ENCODE results near the gene CSNK2A3. TPM values are rescaled to one million over a fixed set of nuclear protein-coding genes. Genes with fewer than 3 reads are reported as not detected.
A peak's percentile ranks its signal among the peaks of the same experiment; 100 is the strongest.

CSNK2A3 gene
- total RNA-seq, 1 experiment from 2014 or later = 2.0 TPM

DNA sequence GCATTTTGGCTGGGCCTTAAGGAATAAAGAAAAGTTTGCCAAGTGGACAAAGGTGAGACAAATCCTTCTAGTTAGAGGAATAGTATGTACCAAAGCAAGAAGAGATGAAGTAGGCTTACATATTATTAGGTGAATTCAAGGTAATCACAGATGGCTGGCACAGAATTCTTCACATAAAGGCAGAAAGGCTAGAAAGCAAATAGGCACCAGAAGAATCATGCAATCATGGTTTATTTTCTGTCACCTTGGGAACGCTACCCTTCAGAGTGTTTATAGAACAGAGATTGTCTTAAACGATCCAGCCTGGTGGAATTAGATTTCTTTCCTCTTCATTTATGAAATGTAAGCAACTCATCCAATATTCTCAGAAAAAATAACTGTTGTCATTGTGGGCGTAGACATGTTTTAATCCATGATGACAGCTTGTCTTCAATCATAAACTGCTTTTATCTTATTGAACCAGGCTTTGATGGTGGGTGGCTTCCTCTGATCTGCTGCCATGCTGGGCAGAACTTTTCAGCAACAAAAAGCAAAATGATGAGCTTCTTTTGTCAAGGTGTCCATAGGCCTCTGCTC, 49.0 kb upstream of the CSNK2A3 start (continued):
- no peak for TF ChIP-seq REST (IDR thresholded peaks at IDR 0.05; ENCODE audit: low read depth)
- no peak for TF ChIP-seq EZH2phosphoT487 (IDR thresholded peaks at IDR 0.05; ENCODE audit: borderline replicate concordance)

DNA sequence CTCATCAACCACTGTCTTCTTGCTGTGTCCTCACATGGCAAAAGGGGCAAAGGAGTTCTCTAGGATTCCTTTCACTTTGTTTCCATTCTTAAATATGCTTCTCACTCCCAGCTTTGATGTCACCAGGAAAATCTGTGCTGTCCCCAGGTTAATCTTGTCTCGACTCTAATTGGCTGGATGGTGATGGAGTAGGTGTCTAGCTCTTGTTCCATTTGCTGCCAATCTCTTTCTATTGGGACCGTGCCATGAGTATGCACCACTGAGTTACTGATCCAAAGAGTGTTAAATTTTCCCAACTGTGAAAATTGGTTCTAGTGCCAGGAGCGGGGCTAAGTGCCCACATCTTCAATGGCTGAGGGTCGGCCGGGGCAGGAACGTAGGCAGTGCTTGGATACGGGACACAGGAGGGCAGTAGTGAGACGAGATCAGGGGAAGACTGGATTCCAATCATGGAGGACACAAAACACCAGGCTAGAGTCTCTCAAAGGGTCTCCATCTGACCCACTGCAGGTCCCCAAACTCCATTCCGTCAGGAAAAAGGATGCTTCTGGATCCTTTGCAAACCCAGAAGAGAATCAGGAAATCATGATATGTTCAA, 47.7 kb upstream of the CSNK2A3 start:
- RAD21 ChIA-PET (ENCODE audit: low non-redundant PET in 1 of 2, low total read pairs in 2 of 2, uncharacterized antibody in 2 of 2, unreplicated experiment in 2 of 2) = no interaction called here
- Histone ChIP-seq H3K27ac (ENCODE audit: low read depth, low read length) (no peak overlapping the region), H3K4me1 (ENCODE audit: control insufficient read depth in 1 of 2, insufficient read depth in 2 of 2, low read length in 2 of 2) (no peaks in the 10 kb centered on the region), H3K4me3 (replicated peaks in 1 of 2; ENCODE audit: low read depth in 1 of 2, low read length in 2 of 2) (no peak overlapping the region), H3K36me3 (ENCODE audit: control insufficient read depth in 1 of 2, insufficient read depth in 2 of 2, low read length in 2 of 2) (no peaks in the 10 kb centered on the region), H3K9me3 (ENCODE audit: control insufficient read depth in 1 of 2, insufficient read depth in 1 of 2, low read depth in 1 of 2, low read length in 2 of 2) (no peaks in the 10 kb centered on the region), H4K20me1 (ENCODE audit: insufficient read depth) (no peaks in the 10 kb centered on the region), H3K9me2 (ENCODE audit: insufficient read depth) (no peaks in the 10 kb centered on the region), H3K9ac (ENCODE audit: low read length) (no peak overlapping the region), H3K79me2 (ENCODE audit: insufficient read depth, low read length) (no peaks in the 10 kb centered on the region), H3K4me2 (ENCODE audit: low read length) (no peak overlapping the region), H3K27me3 (ENCODE audit: insufficient read depth, low read length) (no peaks in the 10 kb centered on the region), H2AFZ (ENCODE audit: low read depth, low read length, poor library complexity, severe bottlenecking) (no peak overlapping the region)
- DNase-seq (ENCODE audit: low read depth, low spot score) (peak; percentile 12), ATAC-seq (peak; percentile 82)
- CTCF ChIA-PET = interaction anchor here (1.0 to 3.6 kb wide), 2 partner anchors 386 to 611 kb away, joined by 3 to 12 read pairs; no protein-coding TSS in a partner anchor
- POLR2A ChIA-PET = no interaction called here
- intact Hi-C loops (cut with micrococcal nuclease) = loop anchor here (1.0 kb wide), 1 partner anchor 387 kb away; no protein-coding TSS in a partner anchor
- TF ChIP-seq EZH2 (IDR thresholded peaks at IDR 0.05) (no peak), ELF1 (IDR thresholded peaks at IDR 0.05; ENCODE audit: borderline replicate concordance, low read depth) (no peak), ZNF274 (IDR thresholded peaks at IDR 0.05; ENCODE audit: low read depth, low read length) (no peak), REST (IDR thresholded peaks at IDR 0.05; ENCODE audit: low read depth) (no peak), SRF (IDR thresholded peaks at IDR 0.05; ENCODE audit: low read depth) (no peak), RAD21 (IDR thresholded peaks at IDR 0.05; ENCODE audit: low read depth) (peak; percentile 67)
- TF ChIP-seq, protein P1, sequence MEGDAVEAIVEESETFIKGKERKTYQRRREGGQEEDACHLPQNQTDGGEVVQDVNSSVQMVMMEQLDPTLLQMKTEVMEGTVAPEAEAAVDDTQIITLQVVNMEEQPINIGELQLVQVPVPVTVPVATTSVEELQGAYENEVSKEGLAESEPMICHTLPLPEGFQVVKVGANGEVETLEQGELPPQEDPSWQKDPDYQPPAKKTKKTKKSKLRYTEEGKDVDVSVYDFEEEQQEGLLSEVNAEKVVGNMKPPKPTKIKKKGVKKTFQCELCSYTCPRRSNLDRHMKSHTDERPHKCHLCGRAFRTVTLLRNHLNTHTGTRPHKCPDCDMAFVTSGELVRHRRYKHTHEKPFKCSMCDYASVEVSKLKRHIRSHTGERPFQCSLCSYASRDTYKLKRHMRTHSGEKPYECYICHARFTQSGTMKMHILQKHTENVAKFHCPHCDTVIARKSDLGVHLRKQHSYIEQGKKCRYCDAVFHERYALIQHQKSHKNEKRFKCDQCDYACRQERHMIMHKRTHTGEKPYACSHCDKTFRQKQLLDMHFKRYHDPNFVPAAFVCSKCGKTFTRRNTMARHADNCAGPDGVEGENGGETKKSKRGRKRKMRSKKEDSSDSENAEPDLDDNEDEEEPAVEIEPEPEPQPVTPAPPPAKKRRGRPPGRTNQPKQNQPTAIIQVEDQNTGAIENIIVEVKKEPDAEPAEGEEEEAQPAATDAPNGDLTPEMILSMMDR (IDR thresholded peaks at IDR 0.05 in 2 of 3, conservative IDR thresholded peaks at IDR 0.05 in 1 of 3; ENCODE audit: borderline replicate concordance in 1 of 3, insufficient read depth in 1 of 3, low read depth in 2 of 3, low read length in 2 of 3) = peak; percentile 38 to 63 (median 58); a peak in 5 of 6 replicates
- TF ChIP-seq, protein P2, sequence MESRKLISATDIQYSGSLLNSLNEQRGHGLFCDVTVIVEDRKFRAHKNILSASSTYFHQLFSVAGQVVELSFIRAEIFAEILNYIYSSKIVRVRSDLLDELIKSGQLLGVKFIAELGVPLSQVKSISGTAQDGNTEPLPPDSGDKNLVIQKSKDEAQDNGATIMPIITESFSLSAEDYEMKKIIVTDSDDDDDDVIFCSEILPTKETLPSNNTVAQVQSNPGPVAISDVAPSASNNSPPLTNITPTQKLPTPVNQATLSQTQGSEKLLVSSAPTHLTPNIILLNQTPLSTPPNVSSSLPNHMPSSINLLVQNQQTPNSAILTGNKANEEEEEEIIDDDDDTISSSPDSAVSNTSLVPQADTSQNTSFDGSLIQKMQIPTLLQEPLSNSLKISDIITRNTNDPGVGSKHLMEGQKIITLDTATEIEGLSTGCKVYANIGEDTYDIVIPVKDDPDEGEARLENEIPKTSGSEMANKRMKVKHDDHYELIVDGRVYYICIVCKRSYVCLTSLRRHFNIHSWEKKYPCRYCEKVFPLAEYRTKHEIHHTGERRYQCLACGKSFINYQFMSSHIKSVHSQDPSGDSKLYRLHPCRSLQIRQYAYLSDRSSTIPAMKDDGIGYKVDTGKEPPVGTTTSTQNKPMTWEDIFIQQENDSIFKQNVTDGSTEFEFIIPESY (IDR thresholded peaks at IDR 0.05; ENCODE audit: extremely low read depth, insufficient replicate concordance, low read length) = no peak
- BruUV-seq (replicated peaks) = no TSS peak
